GM21825 (cell line): ENCODE data around the gene NMRK1.
A peak's percentile ranks its signal among the peaks of the same experiment; 100 is the strongest.

Source experiments
- ATAC-seq: cut with Tn5 transposase; IDR thresholded peaks from one replicate; pipeline ENCODE4 v1.9.1; 2021; ENCODE audit warnings: mild to moderate bottlenecking, moderate library complexity; ENCODE audit not compliant: unreplicated experiment

Gene NMRK1

DNA sequence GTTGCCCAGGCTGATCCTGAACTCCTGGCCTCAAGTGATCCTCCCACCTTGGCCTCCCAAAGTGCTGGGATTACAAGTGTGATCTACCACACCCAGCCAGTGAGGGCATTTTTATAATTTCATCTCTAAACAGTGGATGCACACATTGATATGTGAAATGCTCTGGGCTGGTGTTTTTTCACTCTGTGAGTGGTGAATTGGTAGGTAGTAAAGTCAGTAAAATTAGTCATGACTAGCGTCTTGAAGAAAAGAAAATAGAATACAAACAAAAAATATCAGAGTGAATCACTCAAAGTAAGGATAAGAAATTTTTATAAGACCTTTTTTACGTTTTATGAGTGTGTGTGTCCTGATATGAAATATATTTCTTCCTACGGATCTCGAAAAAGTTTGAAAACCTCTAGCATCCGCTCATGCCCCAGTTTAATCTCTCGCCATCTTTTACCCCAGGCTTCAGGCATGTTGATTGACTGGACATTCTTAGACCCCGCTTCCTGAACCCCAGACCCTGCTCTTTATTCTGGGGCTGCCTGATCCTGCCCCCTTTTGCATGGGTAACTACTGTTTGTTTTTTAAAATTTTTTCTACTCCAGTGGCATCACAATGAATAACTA lies 14.3 kb upstream of the NMRK1 start:
- ATAC-seq = no peak

DNA sequence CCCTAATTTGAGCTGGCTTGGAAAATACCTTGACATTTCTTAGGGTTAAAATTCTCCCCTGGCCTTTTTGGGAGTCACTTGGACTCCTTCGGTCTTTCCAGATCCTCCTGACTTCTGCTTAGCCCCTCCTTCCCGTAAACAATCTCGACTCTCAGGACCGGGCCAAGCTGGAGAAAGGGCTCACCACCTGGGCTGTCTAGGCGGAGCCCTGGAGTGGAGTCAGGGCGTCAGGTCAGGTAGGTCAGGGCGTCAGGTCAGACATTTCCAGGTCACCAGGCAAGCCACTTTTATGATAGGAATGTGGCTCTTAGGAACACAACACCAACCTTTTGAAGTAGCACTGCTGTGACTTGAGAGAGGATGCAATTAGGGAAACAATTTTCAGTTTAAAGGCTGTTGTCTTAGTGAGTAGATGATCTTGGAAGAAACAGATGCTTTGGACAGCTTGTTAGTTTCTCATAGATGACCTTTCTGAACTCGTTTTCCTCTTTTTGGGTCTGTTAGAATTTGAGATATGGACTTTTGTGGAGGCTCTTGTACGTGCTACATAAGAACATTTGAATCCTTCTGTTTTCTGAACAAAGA lies 13.1 kb upstream of the NMRK1 start:
- no peak for ATAC-seq

DNA sequence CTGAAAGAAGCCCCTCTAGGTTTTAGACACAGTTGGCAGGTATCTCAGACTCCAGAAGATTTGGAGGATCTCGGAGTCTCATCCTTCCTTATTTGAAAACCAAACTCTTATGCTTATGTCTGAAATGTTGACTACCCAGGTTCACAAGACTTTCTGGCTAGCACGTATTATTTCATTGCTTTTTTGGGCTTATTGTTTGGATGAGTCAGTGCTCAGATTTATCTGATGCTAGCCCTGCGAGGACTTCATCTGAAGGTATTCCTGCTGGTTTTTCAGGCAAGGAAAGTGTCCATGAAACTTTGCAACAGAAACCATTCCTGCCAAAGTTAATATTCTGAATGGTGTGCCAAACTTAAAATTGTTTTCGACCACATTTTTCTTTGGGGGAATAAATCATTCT lies 8.8 kb upstream of the NMRK1 start:
- no peak for ATAC-seq

DNA sequence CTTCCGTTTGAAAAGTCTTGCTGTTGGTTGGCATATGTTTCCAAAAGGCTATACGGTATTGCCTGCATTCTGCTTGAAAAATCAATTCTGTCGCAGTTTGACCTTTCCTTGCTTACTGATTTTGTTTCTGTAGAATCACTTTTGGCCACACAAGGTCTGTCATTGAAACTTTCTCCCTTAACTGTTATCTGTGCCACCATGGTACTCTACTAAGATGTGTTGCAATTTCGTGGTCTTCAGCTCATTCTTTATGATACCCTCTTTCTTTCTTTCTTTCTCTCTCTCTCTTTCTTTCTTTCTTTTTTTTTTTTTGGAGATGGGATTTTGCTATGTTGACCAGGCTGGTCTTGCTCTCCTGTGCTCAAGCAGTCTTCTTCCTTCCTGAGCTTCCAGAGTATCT lies 4.8 kb upstream of the NMRK1 start:
- ATAC-seq = no peak

DNA sequence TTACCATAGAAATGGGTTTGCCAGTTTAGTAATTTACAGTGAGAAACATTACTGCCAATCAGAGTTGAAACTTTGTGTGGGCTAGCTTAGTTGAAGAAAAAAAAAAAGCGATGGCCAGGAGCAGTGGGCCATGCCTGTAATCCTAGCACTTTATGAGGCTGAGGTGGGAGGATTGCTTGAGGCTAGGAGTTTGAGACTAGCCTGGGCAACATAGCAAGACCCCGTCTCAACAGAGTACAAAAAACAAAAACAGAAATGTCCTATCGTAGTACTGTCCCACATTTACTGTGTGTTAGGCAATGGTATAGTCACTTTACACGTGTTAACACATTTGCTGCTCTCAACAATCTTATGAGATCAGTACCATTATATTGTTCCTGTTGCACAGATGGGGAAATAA lies 2.6 kb upstream of the NMRK1 start:
- no peak for ATAC-seq

DNA sequence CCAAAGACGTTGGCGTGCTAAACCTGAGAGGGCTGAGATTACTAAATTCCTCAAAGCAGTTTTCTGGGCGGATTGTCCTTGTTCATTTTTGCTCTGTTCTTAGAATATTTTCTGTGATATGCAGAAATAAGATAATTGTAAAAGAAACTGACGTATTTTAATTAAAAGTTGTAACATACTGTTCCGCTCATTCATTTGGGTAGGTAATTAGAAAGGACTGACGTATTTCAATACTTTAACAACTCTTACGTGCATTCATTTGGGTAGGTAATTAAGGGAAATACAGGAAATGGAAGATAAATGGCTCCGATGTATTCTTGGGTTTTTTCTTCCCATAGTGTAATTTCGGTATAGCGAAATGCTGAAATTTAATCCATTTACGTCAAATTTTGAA lies 1.4 kb upstream of the NMRK1 start:
- no peak for ATAC-seq

DNA sequence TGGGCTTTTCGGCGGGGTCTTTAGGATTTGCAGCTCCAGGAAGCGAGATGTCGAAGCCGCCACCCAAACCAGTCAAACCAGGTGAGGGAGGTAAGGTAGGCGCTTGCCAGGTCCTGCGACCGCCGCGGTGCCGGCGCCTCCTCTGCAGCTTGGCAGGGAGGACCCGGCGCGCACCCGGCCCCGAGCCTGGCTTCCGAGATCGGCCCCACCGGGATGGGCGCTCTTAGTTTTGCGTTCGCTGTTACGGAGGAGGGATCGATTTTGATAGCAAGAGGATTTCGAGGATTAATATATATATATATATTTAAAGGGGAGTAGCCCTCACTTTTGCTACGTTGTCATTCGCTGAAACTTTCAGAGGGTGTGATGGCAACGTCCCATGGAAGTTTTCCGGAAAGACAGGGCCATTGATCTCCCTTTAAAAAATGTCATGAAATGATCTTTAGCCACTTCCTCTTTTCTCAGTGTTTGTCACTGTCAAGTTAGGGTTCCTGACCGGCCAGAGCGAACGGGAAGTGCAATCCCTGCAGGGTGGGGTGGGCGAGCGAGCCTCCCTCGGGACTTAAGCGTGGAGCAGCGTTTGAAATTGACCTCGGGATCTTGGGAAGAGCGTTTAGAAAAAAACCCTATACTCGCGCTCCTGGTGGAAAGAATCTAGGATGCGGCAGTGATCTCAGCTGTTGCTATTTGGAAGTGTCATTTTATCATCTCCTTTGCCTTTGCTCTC lies 854 bp upstream of the NMRK1 start:
- ATAC-seq = peak; percentile 39

DNA sequence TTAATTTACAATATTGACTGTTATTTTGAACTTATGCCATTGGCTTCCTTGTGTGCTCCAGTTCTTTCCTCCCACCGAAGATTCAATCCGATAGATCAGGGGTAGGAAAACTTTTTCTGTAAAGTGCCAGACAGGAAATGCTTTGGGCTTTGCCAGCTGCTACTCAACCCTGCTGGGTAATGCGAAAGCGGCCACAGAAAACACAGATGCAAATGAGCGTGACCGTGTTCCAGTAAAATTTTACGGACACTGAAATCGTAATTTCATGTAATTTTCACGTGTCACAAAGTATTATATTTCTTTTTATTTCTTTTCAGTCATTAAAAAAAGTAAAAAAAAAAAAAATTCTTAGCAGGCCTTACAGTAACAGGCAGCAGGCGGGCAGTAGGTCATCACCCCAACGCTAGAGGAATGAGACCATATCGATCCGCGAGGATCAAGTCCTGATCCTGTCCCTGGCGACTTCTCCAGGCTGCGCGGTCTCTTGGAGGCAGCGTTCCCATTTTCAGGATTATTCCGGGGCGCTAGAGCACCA lies 599 bp downstream of the NMRK1 start:
- ATAC-seq = peak; percentile 29

DNA sequence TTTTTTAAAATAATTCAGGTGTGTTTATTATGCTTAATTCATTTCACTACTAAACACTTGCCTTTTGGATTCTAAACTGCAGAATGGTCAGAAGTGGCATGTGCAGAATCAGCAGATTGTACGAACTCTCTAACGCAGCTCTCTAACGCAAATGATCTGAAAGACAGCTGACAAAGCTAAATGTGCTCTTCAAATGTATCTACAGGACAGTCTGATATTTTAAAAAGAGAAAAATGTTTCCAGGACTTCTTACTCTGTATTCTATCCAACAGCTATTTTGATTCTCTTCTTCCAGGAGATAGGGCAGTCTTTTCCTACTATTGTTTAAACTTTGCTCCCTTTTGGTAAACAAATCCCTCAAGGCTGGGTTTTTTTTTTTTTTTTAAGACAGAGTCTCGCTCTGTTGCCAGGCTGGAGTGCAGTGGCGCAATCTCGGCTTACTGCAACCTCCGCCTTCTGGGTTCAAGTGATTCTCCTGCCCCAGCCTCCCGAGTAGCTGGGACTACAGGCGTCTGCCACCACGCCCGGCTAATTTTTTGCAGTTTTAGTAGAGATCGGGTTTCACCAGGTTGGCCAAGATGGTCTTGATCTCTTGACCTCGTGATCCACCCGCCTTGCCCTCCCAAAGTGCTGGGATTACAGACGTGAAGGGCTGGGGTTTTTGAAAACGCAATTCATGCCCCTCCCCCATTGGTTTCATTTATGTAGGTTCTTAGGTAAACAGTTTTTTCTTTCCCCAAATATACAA lies 1.2 kb downstream of the NMRK1 start:
- ATAC-seq = no peak

DNA sequence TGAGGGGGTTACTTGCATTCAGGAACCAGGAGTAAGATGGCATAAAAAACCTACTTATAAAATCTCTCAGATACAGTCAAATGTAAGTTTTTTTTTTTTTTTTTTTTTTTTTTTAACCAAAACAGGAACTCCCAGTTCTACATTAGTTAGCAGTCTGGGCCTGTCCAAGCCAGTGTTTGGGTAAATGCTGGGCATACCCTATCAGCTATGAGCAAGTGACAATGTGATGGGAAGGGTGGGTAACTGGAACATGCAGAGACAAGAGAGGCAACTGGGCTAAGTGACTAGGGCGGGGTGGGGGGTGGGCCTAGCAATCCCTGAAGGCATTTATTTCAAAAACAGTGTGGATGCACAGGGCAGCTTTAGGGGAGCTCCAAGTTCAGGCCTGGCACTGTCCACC lies 2.3 kb downstream of the NMRK1 start:
- ATAC-seq = no peak

DNA sequence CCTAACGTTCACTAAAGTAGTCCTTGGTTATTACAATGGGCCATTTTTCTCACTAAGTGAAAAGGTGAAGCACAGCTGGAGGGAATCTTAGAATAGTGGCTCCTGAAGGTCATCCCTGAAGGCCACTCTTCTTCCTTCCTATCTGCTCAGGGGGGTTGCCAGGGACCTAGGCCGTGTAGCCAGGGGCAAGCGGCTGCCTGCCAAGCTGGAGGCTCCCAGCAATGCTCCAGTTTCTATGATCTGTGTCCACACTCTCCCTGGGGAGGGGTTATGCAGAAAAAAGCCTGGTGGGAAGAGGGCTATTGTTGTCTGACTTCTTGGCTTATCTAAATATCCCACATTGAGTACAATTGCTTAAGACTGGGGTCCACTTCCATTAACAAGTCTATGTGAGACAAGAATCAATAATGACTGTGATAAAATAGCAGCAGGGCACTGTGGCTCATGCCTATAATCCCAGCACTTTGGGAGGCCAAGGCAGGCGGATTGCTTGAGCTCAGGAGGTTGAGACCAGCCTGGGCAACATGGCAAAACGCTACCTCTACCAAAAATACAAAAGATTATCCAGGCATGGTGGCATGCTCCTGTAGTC lies 3.8 kb downstream of the NMRK1 start:
- no peak for ATAC-seq

DNA sequence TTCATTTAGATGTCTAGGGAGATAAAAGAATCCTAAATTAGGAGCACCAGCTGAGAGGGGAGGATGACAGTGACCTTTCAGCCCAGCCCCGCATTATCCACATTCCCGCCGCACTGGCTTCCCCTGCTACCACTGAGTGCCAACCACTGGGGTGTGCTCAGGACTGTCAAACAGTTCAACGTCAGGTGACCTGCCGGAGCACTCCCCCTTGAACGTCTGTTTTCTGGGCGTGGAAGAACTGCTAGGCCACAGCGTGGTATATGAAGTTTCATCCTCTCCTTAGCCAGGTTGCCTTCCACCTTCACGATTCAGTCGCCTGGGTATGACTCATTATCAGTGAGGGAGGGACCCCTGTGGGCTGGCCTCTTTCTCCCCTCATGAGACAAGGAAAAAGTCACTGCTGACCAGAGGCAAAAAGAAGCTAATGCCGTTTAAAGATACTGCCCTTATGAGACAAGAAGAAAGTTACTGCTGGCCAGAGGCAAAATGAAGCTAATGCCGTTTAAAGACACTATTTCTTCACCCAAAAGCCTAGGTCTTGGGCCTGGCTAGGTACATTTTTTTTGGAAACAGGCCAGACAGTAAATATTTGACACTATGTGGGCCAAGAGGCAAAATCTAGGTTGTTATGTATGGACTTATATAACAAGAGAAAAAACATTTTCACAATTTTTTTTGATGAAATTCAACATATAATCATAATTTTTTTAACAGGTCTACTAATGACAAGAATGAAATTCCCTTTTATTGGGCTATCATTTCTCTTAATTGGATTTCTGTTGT lies 4.6 kb downstream of the NMRK1 start:
- no peak for ATAC-seq

DNA sequence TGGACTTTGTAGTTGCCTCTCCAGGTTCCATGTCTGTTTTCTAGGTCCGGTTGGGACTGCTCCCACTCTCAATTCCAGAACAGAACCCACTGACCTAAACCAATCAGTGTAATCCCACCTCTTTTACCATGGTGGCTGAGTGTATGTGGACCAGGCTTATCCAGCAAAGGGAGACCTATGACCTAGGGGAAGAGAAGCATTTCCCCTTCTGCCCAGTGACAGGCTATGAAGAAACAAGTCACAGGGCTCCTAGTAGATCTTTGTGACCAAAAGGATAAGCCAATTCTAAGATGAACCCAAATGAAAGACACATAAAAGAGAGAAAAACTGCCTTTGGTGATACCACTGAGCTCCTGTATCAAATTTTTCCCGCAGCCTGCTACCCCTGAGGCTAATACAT lies 6.3 kb downstream of the NMRK1 start:
- ATAC-seq = no peak

DNA sequence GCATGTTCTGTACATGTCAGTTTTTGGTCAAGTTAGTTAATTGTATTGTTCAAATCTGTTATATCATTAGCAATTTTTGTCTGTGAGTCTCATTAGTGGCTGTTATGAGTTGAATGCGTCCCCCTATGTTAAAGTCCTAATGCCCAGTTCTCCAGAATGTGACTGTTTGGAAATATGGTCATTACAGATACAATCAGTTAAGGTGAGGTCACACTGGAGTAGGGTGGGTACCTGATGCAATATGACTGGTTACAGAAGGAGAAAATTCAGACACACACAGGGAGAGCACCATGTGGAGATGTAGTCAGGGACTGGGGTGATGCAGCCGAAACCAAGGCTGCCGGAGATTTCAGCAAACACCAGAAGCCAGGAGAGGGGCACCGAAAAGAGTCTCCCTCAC lies 15.1 kb downstream of the NMRK1 start:
- ATAC-seq = no peak

DNA sequence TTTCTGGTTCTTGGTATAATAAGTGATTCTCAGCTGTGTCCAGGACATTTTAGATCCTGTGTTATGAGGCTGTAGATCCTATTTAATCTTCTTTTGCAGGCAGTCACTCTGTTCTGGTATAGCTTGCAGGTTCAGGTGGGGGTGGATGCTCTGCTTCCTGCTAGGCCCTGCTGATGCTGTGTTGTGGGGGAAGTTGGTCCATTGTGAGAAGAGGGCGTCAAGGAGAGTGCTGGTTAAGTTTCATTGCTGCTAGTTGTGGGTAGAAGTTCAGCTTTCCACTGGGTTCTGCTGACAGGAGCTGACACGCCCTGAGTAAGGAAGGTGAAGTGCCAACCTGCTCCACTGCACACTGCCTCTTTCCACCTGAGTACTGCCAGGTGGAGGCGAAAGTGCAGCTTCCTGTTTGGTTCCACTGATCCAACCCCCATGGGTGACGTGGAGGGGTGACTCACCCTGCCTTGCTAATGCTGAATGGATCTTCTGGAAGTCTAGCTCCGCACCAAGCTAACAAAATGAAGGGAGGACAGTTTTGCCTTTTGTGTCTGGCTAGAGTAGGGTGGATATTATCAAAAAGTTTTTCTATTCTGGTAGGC lies 16.3 kb downstream of the NMRK1 start:
- ATAC-seq = no peak

DNA sequence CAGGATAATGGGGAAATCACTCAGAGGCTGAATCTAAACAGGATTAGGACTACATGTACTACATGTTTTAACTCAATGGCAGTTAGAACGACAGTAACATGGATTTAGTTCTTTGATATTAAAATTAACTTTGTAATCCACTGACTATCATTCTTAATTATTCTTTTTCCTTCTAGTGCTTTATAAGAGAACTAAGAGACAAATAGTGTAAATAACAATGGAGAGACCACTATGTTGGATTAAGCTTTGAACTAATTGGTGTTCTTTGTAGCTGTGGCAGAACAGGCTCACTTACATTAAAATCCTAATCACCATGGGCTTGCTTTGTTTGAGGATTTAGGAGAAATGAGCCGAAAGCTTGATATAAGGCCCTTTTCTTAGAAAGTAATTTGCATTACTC lies 18.8 kb downstream of the NMRK1 start:
- ATAC-seq = no peak

DNA sequence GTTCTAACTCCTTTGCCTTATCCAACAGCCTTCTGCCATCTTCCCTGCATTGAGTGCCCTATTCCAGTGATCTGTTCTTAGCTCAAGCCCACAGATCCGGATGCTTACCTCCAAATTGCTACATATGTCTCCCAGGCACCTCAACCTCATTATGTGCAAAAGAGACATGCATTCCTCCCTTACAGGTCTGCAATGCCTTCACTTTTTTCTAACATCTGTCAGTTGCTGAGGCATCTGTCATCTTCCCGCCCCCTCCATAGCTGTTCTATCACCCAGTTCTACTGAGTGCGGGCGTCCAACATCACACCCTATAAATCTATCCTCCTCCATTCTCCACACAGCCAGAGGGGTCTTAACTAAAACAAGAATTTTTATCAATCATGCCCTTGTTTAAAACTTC lies 20.1 kb downstream of the NMRK1 start:
- no peak for ATAC-seq

DNA sequence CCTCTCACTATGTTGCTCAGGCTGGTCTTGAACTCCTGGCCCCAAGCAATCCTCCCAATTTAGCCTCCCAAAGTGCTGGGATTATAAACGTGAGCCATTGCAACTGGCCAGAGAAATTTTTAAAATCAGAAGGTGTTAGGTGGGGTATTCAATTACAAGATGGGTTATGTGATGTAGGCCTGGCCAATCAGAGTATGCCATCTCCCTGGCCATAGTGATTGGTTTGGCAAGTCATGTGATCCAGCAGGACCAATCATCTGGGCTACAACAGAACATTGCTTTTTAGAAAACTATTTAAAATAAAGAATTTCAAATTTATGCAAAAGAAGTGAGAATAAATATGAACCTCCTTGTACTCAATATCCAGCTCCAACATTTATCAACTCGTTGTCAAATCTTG lies 22.4 kb downstream of the NMRK1 start:
- no peak for ATAC-seq

DNA sequence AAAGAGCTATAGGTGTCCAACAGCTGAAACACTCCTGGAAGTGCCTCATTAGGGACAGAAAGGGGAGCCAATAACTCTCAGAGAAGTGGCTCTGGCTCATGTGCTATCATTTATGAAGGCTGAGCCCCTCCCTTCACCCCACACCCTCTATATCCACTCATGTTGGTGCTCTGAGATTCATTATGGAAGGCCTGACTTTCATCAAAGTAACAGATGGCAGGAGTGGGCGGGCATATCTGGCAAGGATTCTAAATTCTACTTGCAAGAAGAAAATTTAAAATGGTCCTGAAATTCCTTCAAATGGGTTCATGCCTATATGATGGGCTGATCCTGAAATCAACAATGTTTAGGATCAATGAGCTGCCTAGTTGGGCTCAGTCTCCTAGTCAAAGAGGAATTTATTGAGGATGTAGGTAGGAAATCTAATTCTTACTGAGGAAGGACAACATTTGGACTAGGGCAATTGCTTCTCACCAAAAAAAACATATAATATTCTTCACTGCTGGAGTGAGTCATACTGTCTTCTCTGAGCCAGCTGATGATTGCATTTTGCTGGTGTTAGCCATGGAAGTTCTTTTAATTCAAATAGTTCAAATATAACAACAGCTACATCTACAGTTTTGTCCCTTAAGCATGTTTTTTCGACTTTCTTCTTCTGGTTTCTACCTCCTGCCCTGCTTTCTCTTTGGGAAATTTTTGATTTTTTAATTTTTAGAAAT lies 23.5 kb downstream of the NMRK1 start:
- no peak for ATAC-seq
